HuH-7 (cell line): ENCODE results near the gene C2orf66.

ENCODE experiments used
- DNase-seq: peaks from one replicate; pipeline ENCODE4 v3.0.0; 2011; ENCODE audit warnings: low spot score

C2orf66 gene

GRCh38 chr2:196809260-196809659, at the start of gene C2orf66:
Gene C2orf66, minus strand, starts transcription at chr2:196809355. Its CDS starts 19 bp downstream, at chr2:196809336.
- no peak for DNase-seq

DNA sequence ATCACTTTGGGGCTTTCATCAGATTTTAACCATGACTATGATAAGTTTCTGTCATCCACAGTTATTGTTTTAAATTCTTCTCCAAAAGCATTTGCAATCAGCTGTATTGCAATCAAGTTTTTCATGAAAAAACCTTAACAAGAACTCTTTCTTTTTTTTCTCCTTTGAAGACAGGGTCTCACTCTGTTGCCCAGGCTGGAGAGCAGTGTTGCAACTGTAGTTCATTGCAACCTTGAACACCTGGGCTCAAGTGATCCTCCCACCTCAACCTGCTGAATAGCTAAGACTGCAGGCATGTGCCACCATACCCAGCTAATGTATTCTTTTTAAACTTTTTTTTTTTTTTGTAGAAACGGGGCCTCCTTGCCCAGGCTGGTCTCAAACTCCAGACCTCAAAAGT, 45.5 kb upstream of the C2orf66 start:
- no peak for DNase-seq

DNA sequence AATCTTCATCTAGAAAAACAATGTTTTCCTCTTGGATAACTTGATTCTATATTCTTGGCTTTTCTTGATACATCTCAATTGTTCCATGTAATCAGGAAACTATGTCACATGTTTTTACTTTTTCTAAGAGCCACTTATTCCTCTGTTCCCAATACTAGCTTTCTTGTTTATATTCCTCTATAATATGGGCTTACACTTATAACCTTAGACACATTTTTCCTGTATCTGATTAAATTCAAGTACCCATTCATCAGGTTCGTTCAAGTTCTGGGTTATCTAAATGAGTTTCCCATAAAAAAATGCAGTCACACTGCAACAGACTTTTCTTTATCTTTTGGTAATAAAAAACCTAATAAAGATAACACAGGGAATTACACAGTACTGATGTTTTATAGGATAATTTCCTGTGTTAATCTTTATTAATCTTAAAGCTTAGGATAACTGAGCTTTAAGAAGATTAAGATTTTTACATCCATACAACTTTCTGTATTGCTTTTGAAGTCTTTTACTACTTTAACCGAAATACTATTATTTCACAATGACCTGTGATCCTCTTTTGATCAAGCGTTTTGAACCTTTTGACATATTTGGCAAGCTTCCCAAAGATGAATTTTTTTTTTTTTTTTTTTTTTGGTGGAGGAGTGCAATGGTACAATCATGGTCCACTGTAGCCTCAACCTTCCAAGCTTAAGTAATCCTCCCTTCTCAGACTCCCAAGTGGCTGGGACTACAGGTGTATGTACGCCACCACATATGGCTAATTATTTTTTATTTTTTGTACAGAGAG, 44.3 kb upstream of the C2orf66 start:
- DNase-seq = no peak

GRCh38 chr2:196851088-196851487, 41.9 kb upstream of the C2orf66 start:
- DNase-seq = no peak

DNA sequence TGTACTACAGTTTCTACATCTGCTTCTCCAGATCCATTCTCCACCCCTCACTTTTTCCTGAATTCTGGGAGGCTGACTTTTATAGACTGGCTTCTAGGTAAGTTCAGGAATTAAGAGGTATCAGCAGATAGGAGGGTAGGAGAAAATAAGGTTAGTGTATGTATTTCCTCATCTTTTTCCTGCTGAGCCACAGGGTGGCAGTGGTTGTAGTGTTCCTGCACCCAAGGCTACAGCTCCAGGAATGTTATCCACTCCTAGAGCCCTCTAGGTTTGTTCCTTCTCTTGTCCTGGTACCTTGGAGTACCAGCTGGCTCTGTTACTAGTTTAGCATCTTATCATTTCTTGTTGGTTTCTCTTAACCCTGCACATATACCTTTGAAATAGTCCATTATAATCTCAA, 40.7 kb upstream of the C2orf66 start:
- DNase-seq = peak; percentile 30

GRCh38 chr2:196846295-196846694, 37.1 kb upstream of the C2orf66 start:
- DNase-seq = no peak

DNA sequence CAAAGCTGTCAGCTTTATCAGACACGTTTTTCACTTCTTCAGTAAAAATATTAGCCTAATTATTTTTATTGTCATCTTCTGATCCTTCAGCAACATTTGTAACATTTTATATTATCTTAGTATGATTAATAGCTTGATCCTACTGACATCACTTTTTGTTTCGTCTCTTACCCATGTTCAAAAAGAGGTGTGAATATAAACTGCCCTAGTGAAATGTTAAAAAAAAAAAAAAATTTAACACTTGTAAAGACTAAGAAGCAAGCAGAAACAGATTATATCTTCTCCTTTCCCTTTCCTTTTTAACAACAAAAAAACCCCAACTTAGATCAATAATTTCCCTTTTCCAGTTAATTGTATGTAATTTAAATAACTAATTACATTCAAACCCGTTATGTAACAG, 36.2 kb upstream of the C2orf66 start:
- DNase-seq = no peak

- no peak for DNase-seq
Observed at GRCh38 chr2:196840171-196840570, 31.0 kb upstream of the C2orf66 start.

DNA sequence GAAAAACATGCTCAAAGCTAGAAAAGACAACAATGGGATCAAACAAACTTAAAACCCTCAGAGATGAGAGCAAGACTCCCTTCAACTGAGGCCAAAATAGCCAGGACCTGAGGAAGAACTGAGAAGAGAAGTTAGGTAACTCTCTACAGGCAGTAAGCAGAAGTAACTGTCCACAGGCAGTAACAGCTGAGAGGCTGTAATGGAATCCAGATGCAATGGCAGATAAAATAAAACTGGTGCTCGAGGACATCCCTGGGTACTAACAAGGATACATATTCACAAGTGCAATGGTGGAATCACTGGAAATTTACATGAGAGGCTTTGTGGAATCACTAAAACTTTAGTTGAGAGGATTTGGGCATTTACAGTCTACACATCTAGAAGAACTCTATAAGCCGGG, 30.4 kb upstream of the C2orf66 start:
- DNase-seq = no peak

DNA sequence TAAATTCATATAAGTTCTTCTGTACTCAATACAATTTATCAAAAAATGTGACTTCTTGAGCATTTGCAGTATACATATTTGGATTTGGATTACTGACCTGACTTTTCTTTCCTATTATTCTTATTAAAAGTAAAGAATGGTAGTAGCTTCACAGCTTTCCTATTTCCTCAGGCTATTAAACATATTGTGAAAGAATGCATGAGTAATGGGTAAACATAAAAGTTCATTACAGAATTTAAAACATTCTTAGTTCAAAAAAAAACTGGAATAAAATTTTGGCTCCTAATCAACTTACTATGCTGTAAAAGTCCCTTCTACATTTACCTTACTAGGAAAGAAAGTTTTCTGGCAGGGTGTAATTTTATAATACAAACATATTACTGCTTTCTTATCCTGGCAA, 27.3 kb upstream of the C2orf66 start:
- DNase-seq = no peak

DNA sequence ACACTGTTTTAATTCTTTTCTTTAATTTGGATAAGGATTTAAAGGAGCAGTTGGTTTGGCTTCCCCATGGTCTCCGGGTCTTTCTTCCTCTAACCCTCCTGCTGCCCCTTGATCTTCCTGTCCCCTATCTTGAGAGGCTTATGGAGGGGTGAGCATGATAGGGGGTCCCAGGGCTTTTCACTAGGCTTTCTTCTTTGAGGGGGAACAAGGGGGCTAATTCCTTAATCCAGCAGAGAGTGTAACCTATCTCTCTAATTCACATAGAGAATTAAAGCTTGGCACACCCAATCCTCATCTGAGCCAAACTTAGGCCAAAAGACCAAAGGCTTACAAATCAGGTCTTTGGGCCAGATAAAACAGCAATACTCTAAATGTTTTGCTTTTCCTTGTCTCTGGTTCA, 21.5 kb upstream of the C2orf66 start:
- no peak for DNase-seq

DNA sequence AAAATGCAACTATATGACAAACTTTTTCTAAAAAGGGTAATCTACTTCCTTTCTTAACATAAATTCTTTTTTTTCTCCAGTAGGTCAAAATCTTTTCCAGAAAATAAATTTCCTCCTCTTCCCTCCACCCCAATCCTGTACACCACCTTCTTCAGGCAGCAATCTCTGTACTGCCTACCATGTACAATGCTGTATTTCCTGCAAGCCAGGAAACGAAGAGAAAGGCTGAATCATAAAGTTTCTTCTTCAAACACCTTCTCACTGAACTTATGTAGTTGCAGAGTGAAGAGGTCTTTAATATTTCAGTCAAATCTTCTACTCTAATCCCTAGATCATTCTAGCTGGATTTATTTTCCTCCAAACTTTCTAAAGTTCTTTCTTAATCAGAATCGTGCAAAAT, 18.2 kb upstream of the C2orf66 start:
- no peak for DNase-seq

DNA sequence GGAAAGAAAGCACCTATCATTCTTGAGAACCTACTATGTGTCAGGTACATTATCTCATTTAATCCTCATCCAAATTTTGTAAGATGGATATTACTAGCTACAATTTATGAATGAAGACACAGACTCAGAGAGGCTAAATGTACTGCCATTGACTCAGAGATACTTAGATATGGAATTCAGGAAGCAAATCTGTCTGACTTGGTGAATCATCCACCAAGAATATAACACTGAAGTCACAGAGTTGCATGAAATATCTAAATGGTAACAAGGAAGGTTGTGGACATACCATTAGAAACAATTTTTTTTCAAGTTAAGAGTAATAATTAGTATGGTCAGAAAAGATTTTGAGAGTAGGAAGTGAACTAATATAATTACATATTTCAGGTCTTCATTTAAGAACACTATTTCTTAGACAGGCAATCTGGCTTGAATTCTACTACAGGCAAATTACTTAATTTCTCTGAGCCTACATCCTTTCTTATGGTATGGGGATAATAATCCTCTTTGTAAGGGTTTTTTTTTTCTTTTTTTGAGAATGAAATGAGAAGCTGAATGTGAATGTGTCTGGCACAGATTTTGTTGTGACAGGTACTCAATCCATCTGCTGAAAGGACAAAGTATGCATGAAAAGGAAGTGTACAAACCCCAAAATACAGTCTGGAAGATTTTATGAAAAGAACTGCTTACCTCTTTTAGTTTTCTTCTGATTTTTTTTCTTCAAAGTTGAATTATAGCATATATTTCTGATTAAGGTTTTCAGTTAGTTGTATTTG, 14.8 kb upstream of the C2orf66 start:
- no peak for DNase-seq

DNA sequence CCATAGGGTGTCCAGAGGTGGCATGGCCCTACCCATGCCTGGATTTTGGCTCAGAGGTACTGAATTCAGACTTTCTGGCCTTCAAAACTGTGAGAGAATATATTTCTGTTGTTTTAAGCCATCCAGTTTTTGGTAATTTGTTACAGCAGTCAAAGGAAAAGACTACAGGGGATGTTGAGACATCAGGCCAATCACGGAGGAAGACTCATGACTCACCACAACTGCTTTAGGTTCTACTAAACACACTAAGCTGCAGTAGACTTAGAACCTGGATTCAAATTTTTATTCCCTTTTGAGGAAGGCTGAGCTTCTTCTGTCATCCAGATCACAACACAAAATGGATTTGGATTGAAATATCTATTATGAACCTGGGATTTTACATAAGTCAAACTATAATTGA, 12.0 kb upstream of the C2orf66 start:
- DNase-seq = no peak

GRCh38 chr2:196808083-196808665, 981 bp downstream of the C2orf66 start:
- no peak for DNase-seq

DNA sequence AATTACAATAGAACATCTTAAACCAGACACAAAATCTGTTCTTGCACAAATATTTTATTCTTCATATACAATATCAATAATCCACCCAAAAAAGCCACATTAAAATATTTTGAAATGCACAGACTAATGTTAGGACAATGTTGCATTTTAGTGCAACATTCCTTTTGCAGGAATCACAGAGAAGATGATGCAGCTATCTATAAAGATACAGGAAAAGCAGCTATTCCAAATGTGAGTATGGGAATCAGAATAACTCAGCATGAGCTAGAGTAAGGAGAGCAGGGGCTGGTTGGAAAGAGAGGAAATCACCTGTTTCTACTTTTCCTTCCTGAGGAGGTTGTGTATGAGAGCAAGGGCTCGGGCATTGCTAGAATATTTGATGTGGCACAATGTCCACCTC, 4.8 kb downstream of the C2orf66 start:
- no peak for DNase-seq

DNA sequence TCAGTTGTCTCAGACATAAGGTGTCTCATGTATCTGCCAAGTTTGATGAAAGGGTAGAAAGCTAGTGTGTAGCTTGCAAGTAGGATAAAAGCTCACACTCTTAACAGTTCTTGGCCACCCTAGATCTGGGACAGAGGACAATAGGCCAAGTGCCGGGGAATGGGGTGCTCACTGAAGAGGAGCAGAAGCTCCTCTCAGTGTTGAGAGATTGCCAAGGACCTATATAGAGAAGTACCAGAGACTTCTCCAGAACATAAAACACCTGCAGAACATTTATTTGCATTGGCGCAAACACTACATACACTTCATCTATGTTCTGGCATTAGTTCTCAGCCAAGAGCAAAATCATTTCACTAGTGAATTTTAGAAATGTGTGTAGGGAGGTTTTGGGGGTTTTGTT, 6.8 kb downstream of the C2orf66 start:
- no peak for DNase-seq

- DNase-seq = no peak
Observed at GRCh38 chr2:196801674-196802261, 7.4 kb downstream of the C2orf66 start.

DNA sequence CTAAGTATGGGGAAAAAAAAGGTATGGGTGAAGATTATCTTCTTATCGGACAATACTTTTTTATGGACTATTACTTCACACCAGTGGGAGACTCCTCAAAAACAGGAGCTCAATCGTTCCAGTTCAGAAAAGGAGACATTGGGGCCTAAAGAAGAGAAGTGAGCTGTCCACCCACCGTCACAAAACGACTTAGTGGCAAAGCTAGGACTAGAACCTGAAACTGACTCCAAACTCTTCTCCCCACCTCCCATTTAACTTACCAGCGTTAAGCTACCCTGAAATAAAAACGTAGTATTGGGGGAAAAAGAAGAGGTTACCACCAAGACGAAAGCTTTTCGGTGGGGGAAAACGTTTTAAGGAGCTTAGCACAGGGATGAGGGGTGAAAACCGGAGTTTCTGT, 10.2 kb downstream of the C2orf66 start:
- DNase-seq = no peak

DNA sequence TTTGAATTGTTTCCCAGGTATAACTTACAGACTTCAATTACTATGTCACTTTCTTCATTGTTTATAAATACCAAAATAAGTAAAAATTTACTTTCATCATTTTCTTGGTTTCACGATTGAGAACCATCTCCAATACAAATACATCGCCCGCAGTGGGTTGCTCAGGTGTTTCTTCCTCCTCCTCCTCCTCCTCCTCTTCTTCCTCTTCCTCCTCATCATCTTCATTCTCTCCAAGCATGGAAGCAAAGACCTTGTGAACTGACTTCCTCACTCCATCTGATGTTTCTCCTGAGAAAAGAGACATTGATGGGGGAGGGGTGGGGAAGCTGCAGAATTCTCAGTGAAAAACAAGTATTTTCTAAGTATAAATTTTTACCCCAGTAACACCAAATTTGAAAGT, 16.3 kb downstream of the C2orf66 start:
- DNase-seq = no peak

- DNase-seq = no peak
Observed at GRCh38 chr2:196783431-196784094, 25.6 kb downstream of the C2orf66 start.

DNA sequence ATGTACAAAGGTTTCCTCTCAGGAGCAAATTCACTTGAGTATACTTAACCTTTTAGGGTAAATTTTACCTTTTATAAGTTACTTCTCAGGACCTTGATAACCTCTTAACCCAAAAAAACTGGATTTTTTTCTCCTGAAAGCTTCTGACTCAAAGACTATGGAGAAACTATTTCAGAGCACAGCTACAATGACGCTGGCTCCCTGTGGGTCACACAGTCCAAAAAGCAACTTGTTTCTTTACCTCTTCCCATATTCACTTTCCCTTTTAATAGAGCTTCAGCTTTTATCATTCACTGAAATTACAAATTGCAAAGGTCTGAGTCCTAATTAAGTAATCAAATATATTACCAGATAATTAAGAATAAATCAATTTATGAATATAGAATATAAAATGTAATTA, 42.1 kb downstream of the C2orf66 start:
- no peak for DNase-seq
